ENCODE measurements around the gene RHBDF1.

The RHBDF1 gene

GRCh38 chr16:106623-107324, 34.3 kb upstream of the RHBDF1 start:
- Histone ChIP-seq H4K20me1 (ENCODE audit: control insufficient read depth, insufficient read depth, low read depth, low read length) (no peaks in the 10 kb centered on the region), H3K27ac (ENCODE audit: low read depth, low read length) (no peak overlapping the region), H3K9me2 (replicated peaks; ENCODE audit: control insufficient read depth, low read length) (no peaks in the 10 kb centered on the region), H3K36me3 (ENCODE audit: control insufficient read depth, low read length) (peaks cover 43% of the 10 kb centered on the region), H3K27me3 (ENCODE audit: control insufficient read depth, low read length) (no peaks in the 10 kb centered on the region), H3K4me1 (ENCODE audit: control insufficient read depth, low read length) (no peaks in the 10 kb centered on the region), H3K9me3 (ENCODE audit: control insufficient read depth, insufficient read depth, low read length) (no peaks in the 10 kb centered on the region), H3K4me3 (ENCODE audit: low read length) (no peak overlapping the region), H3K4me2 (ENCODE audit: low read length) (no peak overlapping the region), H3K79me2 (ENCODE audit: control insufficient read depth, low read length) (no peaks in the 10 kb centered on the region), H3F3A (ENCODE audit: control insufficient read depth, insufficient read depth) (peaks cover 11% of the 10 kb centered on the region)
- TF ChIP-seq, protein P1, sequence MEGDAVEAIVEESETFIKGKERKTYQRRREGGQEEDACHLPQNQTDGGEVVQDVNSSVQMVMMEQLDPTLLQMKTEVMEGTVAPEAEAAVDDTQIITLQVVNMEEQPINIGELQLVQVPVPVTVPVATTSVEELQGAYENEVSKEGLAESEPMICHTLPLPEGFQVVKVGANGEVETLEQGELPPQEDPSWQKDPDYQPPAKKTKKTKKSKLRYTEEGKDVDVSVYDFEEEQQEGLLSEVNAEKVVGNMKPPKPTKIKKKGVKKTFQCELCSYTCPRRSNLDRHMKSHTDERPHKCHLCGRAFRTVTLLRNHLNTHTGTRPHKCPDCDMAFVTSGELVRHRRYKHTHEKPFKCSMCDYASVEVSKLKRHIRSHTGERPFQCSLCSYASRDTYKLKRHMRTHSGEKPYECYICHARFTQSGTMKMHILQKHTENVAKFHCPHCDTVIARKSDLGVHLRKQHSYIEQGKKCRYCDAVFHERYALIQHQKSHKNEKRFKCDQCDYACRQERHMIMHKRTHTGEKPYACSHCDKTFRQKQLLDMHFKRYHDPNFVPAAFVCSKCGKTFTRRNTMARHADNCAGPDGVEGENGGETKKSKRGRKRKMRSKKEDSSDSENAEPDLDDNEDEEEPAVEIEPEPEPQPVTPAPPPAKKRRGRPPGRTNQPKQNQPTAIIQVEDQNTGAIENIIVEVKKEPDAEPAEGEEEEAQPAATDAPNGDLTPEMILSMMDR (IDR thresholded peaks at IDR 0.05; ENCODE audit: low read depth, low read length, poor library complexity, severe bottlenecking), result peak; percentile 85
- no peak for TF ChIP-seq EZH2phosphoT487 (IDR thresholded peaks at IDR 0.05; ENCODE audit: borderline replicate concordance, low read length)

DNA sequence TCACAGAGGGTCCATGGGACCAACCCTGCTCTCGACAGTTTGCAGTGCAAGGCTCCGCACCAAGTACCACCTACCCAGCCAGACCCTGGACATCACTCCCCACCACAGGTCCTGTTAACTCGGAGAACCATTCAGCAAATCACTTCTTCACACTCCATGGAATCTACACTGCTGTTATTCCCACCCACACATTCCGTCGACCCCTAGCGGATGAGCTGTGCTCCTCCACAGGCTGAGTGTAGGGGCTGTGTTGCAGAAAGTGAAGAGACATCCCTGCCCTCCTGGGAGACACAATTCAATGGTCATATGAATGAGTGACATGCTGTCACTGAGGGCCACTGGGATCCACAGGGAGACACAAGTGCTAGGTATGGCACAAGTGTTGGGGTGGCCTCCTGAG, 33.1 kb upstream of the RHBDF1 start:
- Histone ChIP-seq H3K79me2 (ENCODE audit: control insufficient read depth, low read length) (no peaks in the 10 kb centered on the region), H3K9me2 (replicated peaks; ENCODE audit: control insufficient read depth, low read length) (no peaks in the 10 kb centered on the region), H3K27me3 (ENCODE audit: control insufficient read depth, low read length) (no peaks in the 10 kb centered on the region), H3K27ac (ENCODE audit: low read depth, low read length) (no peak overlapping the region), H3K9me3 (ENCODE audit: control insufficient read depth, insufficient read depth, low read length) (no peaks in the 10 kb centered on the region), H3K4me3 (ENCODE audit: low read length) (no peak overlapping the region), H3K36me3 (ENCODE audit: control insufficient read depth, low read length) (peaks cover 39% of the 10 kb centered on the region), H3F3A (ENCODE audit: control insufficient read depth, insufficient read depth) (peaks cover 11% of the 10 kb centered on the region; the same call in 1 of the 2 replicates), H4K20me1 (ENCODE audit: control insufficient read depth, insufficient read depth, low read depth, low read length) (no peaks in the 10 kb centered on the region), H3K4me1 (ENCODE audit: control insufficient read depth, low read length) (no peaks in the 10 kb centered on the region), H3K4me2 (ENCODE audit: low read length) (no peak overlapping the region)
- TF ChIP-seq, protein P1 (IDR thresholded peaks at IDR 0.05; ENCODE audit: low read depth, low read length, poor library complexity, severe bottlenecking), result no peak
- TF ChIP-seq EZH2phosphoT487 (IDR thresholded peaks at IDR 0.05; ENCODE audit: borderline replicate concordance, low read length), result no peak

DNA sequence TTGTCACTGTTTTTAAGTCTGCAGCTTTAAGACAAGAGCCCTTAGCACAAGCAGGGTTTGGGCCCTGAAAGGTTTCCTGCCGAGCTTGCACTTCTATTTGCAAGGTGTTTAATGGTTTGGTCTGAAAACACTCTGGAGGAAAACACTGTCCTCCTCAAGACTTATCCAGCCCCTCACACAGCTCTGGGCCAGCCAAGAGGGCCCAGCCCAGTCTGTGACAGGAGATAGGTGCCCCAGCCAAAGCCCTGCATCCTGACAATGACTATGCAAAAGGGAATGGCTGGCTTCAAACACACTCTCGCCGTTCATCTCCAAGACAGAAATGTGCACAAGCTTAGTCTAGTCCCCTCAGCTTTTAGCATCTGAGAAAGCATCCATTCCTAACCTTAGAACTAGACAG, 32.5 kb upstream of the RHBDF1 start:
- H3K79me2 ChIP-seq (ENCODE audit: control insufficient read depth, low read length), result no peaks in the 10 kb centered on the region
- H3K4me1 ChIP-seq (ENCODE audit: control insufficient read depth, low read length), result no peaks in the 10 kb centered on the region
- H3K9me2 ChIP-seq (replicated peaks; ENCODE audit: control insufficient read depth, low read length), result no peaks in the 10 kb centered on the region
- H3K4me2 ChIP-seq (ENCODE audit: low read length), result no peak overlapping the region
- H3K9me3 ChIP-seq (ENCODE audit: control insufficient read depth, insufficient read depth, low read length), result no peaks in the 10 kb centered on the region
- no peak overlapping the region for H3K4me3 ChIP-seq (ENCODE audit: low read length)
- no peaks in the 10 kb centered on the region for H3K27me3 ChIP-seq (ENCODE audit: control insufficient read depth, low read length)
- peaks cover 11% of the 10 kb centered on the region; the same call in 1 of the 2 replicates for H3F3A ChIP-seq (ENCODE audit: control insufficient read depth, insufficient read depth)
- no peak overlapping the region for H3K27ac ChIP-seq (ENCODE audit: low read depth, low read length)
- no peaks in the 10 kb centered on the region for H4K20me1 ChIP-seq (ENCODE audit: control insufficient read depth, insufficient read depth, low read depth, low read length)
- peaks cover 35% of the 10 kb centered on the region for H3K36me3 ChIP-seq (ENCODE audit: control insufficient read depth, low read length)
- no peak for TF ChIP-seq EZH2phosphoT487 (IDR thresholded peaks at IDR 0.05; ENCODE audit: borderline replicate concordance, low read length)
- TF ChIP-seq, protein P1 (IDR thresholded peaks at IDR 0.05; ENCODE audit: low read depth, low read length, poor library complexity, severe bottlenecking), result no peak
